DOHH2 (cell line): ENCODE measurements around the gene TSHZ1.

Experiments used
- CTCF ChIP-seq: fragments of 200-600 bp; sonication (generic); IDR thresholded peaks from one replicate; pipeline ENCODE4 v1.5.1; 2014; ENCODE audit warnings: antibody characterized with exemption, mild to moderate bottlenecking, low read depth, low read length; ENCODE audit not compliant: poor library complexity, severe bottlenecking
- EZH2phosphoT487 ChIP-seq: fragments of 200-600 bp; sonication (generic); IDR thresholded peaks from 2 replicates; pipeline ENCODE4 v1.6.1; 2017; ENCODE audit warnings: borderline replicate concordance, mild to moderate bottlenecking, antibody characterized with exemption, low read length, moderate library complexity, mixed read lengths

- TF ChIP-seq CTCF (no peak), EZH2phosphoT487 (no peak)
Observed at GRCh38 chr18:75211002-75211621, 515 bp downstream of the TSHZ1 start.
